NCI-H1694 (cell line): Measurements from ENCODE around the gene GIT1.
A peak's percentile ranks its signal among the peaks of the same experiment; 100 is the strongest.

Experiments used
- DNase-seq: peaks from one replicate; lab custom pipeline; 2025; lab: John Stamatoyannopoulos, UW

The GIT1 gene

GRCh38 chr17:29589524-29590410 is at the start of gene GIT1:
Gene GIT1, minus strand, starts transcription at chr17:29589648. Its CDS starts 270 bp downstream, at chr17:29589378.
- DNase-seq = peak; percentile 64

GRCh38 chr17:29633886-29634285 is 44.4 kb upstream of the GIT1 start:
- DNase-seq = no peak

DNA sequence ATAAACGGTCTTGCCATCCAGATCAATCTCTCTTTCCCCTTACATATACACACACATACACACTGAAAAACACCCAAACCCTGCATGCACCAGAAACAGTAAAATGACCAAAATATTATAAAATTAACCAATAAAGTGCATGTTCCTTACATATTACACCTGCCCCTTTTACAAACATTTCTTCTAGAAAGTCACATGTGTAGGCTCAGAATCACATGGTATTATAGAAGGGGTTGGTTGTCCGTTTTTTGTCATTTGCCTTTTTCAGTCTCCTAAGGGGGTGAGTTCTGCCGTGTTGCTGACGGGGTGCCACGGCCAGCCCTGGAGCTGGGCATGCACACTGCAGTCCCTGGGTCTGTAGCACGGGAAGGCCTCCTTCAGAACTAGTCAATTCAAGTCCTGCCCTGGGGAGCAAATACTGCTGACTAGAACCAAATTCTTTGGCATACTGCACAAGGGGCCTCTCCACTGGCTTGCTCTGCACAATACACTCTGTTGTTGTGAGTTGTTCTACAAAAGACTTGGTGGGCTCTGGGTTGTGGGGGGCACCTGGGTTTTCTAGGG is 41.3 kb upstream of the GIT1 start:
- no peak for DNase-seq

DNA sequence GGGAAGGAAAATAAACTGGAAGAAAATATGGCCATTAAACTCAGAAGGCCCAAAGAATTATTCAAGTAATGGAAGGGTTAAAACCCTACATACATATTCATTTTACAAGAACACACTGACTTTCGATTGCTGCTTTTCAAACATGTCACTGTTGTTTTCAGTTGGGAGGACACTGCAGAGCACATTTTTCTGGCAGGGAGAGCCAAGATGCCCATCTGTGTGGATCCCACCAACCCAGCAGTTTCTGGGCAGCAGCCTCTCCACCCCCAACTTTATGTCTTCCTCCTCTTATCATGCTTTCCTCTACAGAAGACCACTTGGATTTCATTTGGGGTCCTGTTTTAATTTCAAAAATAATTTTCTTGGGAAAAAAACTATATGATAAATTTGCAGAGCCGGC is 40.4 kb upstream of the GIT1 start:
- peak; percentile 17 for DNase-seq

GRCh38 chr17:29628644-29629043 is 39.2 kb upstream of the GIT1 start:
- no peak for DNase-seq

- no peak for DNase-seq
These were observed 38.5 kb upstream of the GIT1 start for GRCh38 chr17:29627951-29628350.

DNA sequence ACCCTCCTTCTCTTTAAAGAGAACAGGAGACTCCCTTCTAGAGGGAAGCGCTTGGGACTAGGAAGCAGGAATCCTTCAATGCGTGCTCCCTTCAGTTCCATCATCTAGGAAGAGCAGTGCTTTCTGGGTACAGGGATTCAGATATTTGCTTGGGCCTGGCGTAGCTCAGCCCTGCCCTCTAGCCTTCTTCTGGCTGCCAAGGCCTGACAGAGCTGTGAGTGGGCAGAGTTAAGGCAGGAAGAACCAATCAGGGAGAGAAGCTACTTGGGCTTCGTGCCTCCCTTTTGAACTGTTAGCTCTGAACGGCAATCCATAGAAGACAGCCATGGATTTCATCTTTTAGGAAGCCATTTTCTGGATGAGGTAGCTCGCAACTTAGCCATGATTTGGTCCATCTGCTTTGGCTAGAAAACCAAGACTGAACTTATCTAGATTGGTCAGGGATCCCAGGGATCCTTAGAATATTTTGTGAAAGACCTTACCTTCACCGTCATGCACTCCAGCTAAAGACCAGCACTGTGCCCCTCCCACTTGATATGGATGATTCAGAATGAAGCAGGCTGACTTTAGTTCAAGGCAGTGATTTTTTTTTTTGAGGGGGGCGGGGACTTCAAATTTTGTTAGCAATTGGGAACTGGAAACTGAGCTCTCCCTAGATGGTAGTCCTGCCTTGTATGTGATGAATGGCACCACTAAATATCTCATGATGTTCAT is 35.7 kb upstream of the GIT1 start:
- DNase-seq = no peak

DNA sequence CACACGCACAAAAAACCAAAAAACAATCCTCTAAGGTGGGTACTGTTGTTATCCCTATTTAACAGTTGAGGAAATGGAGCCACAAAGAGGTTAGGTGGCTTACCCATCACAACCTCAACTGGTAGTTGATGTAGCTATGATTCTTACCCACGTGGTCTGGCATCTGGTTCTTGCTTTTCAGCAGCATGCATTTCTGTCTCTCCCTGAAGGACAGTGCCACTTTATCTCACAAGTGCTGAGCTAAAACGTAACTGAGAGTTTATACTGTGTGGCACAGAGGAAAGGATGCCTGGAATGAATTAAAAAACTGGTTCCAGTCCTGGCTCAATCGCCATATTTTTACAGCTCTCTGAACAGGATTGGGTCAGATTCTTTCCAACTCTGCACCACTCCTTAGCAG is 35.1 kb upstream of the GIT1 start:
- no peak for DNase-seq

GRCh38 chr17:29623283-29623647 is 33.8 kb upstream of the GIT1 start:
- DNase-seq = no peak

DNA sequence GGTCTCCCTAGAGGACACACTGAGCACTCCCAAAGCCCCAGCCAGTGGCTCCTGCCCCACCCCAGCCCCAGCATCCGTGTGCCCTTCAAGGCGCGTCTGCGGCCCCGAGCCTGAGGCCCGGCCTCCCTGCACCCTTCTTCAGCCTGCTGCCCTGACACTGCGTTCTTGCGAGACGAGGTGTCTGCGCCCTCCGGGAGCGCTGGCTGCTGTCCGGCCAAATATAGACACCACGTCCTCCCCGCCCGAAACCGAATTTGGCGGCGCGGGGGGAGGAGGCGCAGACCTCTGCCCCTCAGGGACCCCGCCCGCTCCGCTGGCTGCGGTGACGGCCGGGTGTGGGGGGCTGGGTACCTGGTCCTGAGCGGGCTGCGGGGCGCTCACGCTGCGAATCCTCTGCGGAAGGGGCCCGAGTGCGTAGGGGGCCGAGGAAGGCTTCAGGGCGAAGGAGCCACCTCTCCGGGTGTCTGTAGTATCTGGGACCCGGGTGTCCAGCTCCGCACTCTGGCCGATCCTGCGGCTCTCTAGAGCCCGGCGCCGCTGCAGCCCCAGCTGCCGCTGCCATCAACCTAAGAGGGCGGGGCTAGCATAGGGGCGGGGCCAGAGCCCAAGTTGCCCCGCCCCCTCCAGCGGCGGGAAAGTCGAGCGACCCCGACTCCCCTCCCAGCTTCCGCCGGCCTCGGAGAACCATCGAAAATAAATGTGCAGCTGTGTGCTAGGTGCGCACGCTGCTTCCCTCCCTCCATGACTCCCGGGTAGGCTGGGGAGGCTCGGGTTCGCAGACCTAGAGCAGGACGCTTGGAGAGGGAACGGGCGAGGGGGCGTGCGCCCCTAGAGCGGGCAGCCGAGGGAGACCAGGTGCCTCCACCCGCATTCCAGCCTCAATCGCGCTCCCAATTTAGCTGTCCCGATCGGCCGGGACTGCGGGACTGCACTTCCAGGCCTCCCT is 33.2 kb upstream of the GIT1 start, which contains the start of gene CORO6:
Gene CORO6 (minus strand): TSS at position 576 of the 946 bp plus-strand sequence. CDS start 1,491 bp downstream, outside the sequence.
- DNase-seq = no peak

DNA sequence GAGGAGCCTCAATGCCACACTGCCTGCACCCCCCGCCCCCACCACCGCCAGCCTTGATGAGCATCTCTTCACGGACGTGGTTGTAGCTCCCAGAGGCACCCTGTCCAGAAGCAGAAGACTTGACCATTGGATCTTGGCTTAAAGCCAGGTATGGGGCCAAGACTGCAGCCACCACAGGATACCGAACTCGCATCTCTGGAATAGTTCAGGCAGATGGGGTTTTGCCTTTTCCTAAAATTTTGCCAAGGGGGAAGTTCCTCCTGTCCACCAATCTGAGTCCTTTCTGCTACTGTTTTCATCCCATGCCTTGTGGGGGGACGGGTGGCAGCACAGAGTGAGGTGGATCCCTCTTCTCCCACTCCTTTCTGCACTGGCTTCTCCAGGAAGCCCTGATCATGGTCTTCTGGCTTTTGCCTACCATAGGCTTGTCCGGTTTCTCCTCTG is 32.3 kb upstream of the GIT1 start:
- DNase-seq = no peak

DNA sequence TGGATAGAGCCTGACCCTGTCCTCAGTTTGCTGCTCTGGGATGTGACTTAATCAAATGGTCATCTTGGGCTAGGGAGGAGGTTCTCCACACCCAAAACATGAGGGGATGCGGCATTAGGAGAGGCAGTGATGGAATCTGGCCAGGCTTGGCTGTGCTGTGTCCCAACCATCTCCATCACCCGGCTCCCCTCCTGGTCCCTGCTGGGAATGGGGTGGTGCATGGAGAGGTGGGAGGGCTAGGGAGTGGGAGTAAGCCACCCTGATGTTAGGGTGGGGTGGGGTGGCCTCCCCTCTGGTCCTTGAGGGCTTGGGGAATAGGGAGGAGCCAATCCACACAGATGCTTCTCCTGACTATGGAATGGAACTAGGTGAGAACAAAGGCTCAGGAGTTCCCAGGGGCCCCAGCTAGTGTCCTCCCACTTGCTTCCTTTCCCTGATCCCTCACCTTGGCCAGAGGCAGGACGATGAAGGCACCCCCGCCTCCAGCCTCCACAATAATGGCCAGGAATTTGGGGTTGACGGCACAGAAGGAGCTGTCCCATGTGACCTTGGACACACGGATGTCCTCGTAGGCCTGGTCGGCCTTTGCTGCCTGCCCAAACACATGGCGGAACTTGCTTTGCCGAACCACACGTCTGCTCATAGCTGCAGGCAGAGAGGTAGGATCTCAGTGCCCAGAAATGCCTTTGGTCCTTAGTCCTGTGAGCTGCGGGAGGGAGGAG is 31.5 kb upstream of the GIT1 start:
- no peak for DNase-seq

- DNase-seq = no peak
These were observed 30.8 kb upstream of the GIT1 start for GRCh38 chr17:29620271-29620670.

DNA sequence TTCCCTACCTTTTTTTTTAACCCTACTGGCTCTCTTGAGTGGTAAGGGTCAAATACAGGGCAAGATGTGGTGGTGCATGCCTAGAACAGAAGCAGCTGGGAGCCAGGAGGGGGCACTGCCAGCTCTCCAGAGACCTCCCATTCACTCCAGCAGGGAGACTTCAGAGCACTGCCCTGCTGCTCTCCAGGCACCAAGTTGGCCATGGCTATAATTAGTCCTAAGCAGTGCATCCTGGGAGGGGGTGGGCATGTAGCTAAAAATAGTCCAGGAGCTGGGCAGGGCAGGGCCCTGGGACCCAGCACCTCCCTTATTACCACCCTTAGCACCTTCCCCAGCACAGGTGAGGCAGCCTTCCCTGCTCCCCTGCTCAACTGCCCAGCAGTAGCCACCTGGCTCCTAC is 29.8 kb upstream of the GIT1 start:
- peak; percentile 47 for DNase-seq

- DNase-seq = no peak
These were observed 29.0 kb upstream of the GIT1 start for GRCh38 chr17:29618272-29619065.

DNA sequence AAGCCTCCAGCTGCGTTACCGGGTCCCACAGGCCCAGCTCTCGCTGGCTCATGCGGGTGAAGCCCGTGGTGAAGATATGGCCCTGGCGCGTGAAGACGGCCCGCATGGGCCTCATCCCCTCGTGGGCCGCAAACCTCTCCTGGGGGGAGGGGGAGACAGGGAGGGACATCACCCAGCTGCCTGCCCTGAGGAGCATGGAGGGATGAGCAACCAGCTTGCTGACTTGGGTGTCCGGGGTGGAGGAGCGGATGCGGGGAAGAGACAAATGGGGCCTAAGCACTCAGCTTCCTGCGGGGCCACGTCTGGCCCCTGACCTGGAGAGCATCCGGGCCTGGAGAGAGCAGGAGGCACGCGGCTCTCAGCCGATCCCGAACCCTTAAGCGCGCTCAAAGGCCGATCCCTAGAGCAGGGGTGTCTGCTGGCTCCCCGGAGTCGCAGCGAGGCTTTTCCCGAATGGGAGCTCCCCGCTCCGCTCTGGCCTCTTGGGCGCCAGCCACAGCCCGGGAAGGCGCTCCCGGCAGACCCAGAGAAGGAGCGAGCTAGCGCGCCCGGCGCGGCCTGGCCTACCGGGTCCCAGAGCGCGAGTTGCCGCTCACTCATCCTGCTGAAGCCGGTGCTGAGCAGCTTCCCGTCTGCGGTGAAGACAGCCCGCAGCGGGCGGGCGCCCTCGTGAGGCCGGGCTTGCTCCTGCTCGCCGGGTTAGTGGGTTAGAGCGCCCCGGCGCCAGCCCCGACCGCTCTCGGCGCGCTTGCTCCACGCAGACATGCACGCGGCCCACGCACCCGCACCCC is 28.2 kb upstream of the GIT1 start:
- DNase-seq = peak; percentile 70

- peak; percentile 94 for DNase-seq
These were observed 27.7 kb upstream of the GIT1 start for GRCh38 chr17:29617125-29617480.

- DNase-seq = peak; percentile 14
These were observed 27.0 kb upstream of the GIT1 start for GRCh38 chr17:29616300-29617048.
